ENCODE results near the gene POLR2C. TPM values are rescaled to one million over a fixed set of nuclear protein-coding genes. Genes with fewer than 3 reads are reported as not detected.

POLR2C gene
- total and polyA plus RNA-seq, 10 of the 15 experiments (the other 5 are each of a cell fraction or from before 2014, with no cell fraction given): 26.9 to 93.0 (median 57.8) TPM

GRCh38 chr16:57485091-57485915, 22.8 kb downstream of the POLR2C start:
- WGBS (ENCODE audit: insufficient coverage, insufficient replicate concordance, low lambda C conversion rate, missing lambda C conversion rate): 77% methylated on average over 12 of the region's 14 CpGs
- in situ Hi-C loops (cut with MboI): no loop called here
- Histone ChIP-seq H3K9ac (ENCODE audit: control insufficient read depth, insufficient read depth, low read length) (no peak overlapping the region; the same call in 1 of the 2 replicates), H4K20me1 (ENCODE audit: control insufficient read depth, insufficient read depth) (no peaks in the 10 kb centered on the region), H3K4me3 (peak overlapping the region; percentile 60; the same call in 1 of the 2 replicates), H3K9me3 (replicated peaks; ENCODE audit: control insufficient read depth, insufficient read depth, low read length) (no peaks in the 10 kb centered on the region; the same call in 2 of the 3 replicates), H3K4me2 (ENCODE audit: control insufficient read depth, insufficient read depth) (peak overlapping the region; percentile 95), H3K79me2 (ENCODE audit: control insufficient read depth, insufficient read depth, low read length) (no peaks in the 10 kb centered on the region), H3K27me3 (replicated peaks in 1 of 2; ENCODE audit: control insufficient read depth in 2 of 2, insufficient read depth in 2 of 2, low read length in 1 of 2) (peaks cover 0 to 2% of the 10 kb centered on the region in 2 experiments; a peak in 1 of 4 replicates), H3K27ac (ENCODE audit: control insufficient read depth, insufficient read depth) (no peak overlapping the region), H3K36me3 (ENCODE audit: control insufficient read depth in 2 of 2, insufficient read depth in 2 of 2, low read length in 1 of 2) (no peaks in the 10 kb centered on the region), H2AFZ (ENCODE audit: control insufficient read depth, low read depth, low read length) (no peak overlapping the region), H3K4me1 (ENCODE audit: control insufficient read depth, insufficient read depth, low read length) (peaks cover 15% of the 10 kb centered on the region)
- DNase-seq (ENCODE audit: low read depth, low spot score): no peak
- ChIA-PET CTCF (interaction anchor here (1.9 to 4.1 kb wide), 3 partner anchors 23 to 35 kb away, joined by 4 to 25 read pairs (median 7); partner anchors contain the start of gene POLR2C), POLR2A (interaction anchor here (1.4 kb wide), 1 partner anchor 38 kb away, joined by 6 read pairs; no protein-coding TSS in a partner anchor), SMC1A (ENCODE audit: uncharacterized antibody, unreplicated experiment) (interaction anchor here (3.5 kb wide), 1 partner anchor 52 kb away, joined by 17 read pairs; the partner anchor contains the start of gene CCDC102A), RAD21 (ENCODE audit: unreplicated experiment) (interaction anchor here (2.4 kb wide), 2 partner anchors 35 to 52 kb away, joined by 9 to 16 read pairs; partner anchors contain the start of gene CCDC102A)
- TSS peak; percentile 37 for BruUV-seq (replicated peaks)
- intact Hi-C loops (cut with micrococcal nuclease; ENCODE audit: unreplicated experiment): no loop called here
- ATAC-seq: no peak
- FAIRE-seq: no peak
- TF ChIP-seq SIX5 (IDR thresholded peaks at IDR 0.05; ENCODE audit: low read depth, low read length, severe bottlenecking) (no peak), NR2C1 (IDR thresholded peaks at IDR 0.05) (no peak), ZNF274 (IDR thresholded peaks at IDR 0.05; ENCODE audit: insufficient read depth, insufficient read length) (no peak), DPF2 (IDR thresholded peaks at IDR 0.05) (no peak), REST (IDR thresholded peaks at IDR 0.05; ENCODE audit: low read depth, low read length) (no peak), ZBTB11 (CRISPR knock-in tag; IDR thresholded peaks at IDR 0.05) (no peak), BCL3 (IDR thresholded peaks at IDR 0.05; ENCODE audit: borderline replicate concordance, insufficient read depth, low read depth, low read length, poor library complexity, severe bottlenecking) (no peak), PKNOX1 (IDR thresholded peaks at IDR 0.05) (no peak), BRCA1 (IDR thresholded peaks at IDR 0.05; ENCODE audit: low read depth, low read length) (no peak), YY1 (IDR thresholded peaks at IDR 0.05; ENCODE audit: low read depth, low read length) (no peak), POLR2AphosphoS2 (IDR thresholded peaks at IDR 0.05; ENCODE audit: low read depth, low read length) (no peak), MTA3 (IDR thresholded peaks at IDR 0.05; ENCODE audit: borderline replicate concordance, low read length) (no peak), ZNF217 (IDR thresholded peaks at IDR 0.05) (no peak)
